Brain microvascular endothelial cell (primary cell): Measurements from ENCODE around the gene BATF3.
"Not testable (repeated sequence)": the region's sequence is repeated elsewhere in the genome, so short reads cannot be mapped to it uniquely, and the experiment has no call there.

ENCODE experiments used
- DNase-seq: peaks from one replicate; pipeline ENCODE4 v3.0.0-alpha.2; 2020
- H3K27ac ChIP-seq: fragments of 250-450 bp; sonication (Bioruptor Pico); 2 replicates; pipeline ENCODE4 v1.5.1; 2020; ENCODE audit warnings: mild to moderate bottlenecking, moderate library complexity
- H3K27me3 ChIP-seq: fragments of 250-450 bp; sonication (Bioruptor Pico); replicated peaks from 2 replicates; pipeline ENCODE4 v1.5.1; 2020; ENCODE audit warnings: mild to moderate bottlenecking
- H3K36me3 ChIP-seq: fragments of 250-450 bp; sonication (Bioruptor Pico); replicated peaks from 2 replicates; pipeline ENCODE4 v1.5.1; 2020; ENCODE audit warnings: mild to moderate bottlenecking
- H3K4me3 ChIP-seq: 2 replicates; pipeline ENCODE4 v1.5.1; 2011; ENCODE audit warnings: low read depth, mild to moderate bottlenecking, control low read depth, low read length, moderate library complexity
- CTCF ChIP-seq: IDR thresholded peaks from 2 replicates; pipeline ENCODE4 v1.5.1; 2011; ENCODE audit warnings: low read depth, mild to moderate bottlenecking, moderate library complexity, low read length, control low read depth, inconsistent platforms; ENCODE audit errors: missing control alignments
- in situ Hi-C: cut with HindIII; loops from 2 replicates; pipeline ENCODE4 v1.10.0; 2017; ENCODE audit warnings: low sequenced_read_pairs, low pct_ligation_motif_present

The BATF3 gene

DNA sequence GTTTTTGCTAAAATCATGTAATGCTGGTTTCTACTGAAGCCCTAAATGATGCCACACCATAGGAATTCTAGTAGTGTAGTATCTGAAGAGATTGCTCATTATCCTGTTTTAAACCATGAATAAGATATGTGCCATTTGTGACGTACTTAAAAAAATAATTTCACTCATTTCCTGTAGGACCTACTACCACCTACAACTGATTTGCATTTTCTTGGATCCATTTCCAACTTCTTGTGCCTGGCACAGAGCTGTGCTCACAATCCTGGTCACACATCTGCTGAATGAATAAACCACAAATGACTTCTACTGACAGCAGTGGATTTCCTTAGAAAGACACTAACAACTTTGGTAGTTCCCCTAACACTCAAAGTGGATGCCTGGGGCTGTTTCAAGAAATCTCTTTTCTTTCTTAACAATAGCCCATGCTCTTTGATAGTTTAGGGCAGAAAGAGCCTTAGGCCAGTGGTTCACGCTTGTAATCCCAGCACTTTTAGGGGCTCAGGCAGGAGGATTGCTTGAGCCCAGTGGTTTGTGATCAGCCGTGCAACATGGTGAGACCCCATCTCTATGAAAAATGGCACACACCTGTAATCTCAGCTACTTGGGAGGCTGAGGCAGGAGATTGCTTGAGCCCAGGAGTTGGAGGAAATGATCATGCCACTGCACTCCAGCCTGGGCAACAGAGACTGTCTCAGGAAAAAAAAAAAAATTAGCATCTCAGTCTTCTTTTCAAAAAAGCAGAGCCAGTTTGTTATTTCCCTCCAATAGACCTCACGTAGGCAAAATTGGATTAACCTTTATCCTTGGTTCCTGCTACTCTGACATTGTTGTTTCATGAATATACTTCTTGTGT, 13.0 kb upstream of the BATF3 start:
- Histone ChIP-seq H3K4me3 (no peak overlapping the region), H3K36me3 (no peaks in the 10 kb centered on the region), H3K27me3 (no peaks in the 10 kb centered on the region), H3K27ac (peak overlapping the region; percentile 15)
- DNase-seq = peak; percentile 40
- in situ Hi-C loops = no loop called here
- TF ChIP-seq CTCF = no peak

GRCh38 chr1:212711974-212712373, 12.3 kb upstream of the BATF3 start:
- in situ Hi-C loops, H3K36me3 ChIP-seq, H3K4me3 ChIP-seq, DNase-seq, H3K27me3 ChIP-seq: not testable (repeated sequence)
- H3K27ac ChIP-seq = peak overlapping the region; percentile 8

GRCh38 chr1:212710566-212710965, 10.9 kb upstream of the BATF3 start:
- no peak overlapping the region for H3K27ac ChIP-seq
- H3K4me3 ChIP-seq = no peak overlapping the region
- in situ Hi-C loops = no loop called here
- no peak for TF ChIP-seq CTCF
- no peaks in the 10 kb centered on the region for H3K27me3 ChIP-seq
- H3K36me3 ChIP-seq = no peaks in the 10 kb centered on the region
- no peak for DNase-seq

DNA sequence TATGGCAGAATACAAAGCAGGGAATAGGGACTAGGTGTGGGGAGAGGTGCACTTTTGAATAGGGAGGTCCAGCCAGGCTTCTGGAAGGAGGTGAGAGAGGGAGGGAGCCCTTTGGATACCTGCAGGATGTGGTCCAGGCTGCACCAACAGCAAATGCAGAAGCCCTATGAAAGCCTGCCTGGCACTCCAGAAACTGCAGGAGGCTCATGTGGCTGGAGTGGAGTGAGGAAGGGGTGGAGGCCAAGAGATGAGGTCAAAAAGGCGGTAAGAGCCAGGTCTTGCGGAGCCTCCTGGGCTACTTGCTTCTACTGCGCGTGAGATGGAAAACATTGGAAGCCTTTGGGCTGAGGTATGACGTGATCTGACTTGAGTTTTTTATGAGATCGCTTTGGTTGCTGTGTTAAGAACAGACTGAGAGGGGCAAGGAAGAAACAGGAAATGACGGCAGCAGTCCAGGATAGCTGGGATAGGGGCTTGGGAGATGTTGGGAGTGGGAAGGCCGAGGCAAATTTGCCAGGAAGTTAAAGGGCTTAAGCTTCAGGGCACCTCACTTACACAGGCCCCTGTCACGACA, 4.4 kb upstream of the BATF3 start:
- in situ Hi-C loops = no loop called here
- Histone ChIP-seq H3K4me3 (no peak overlapping the region), H3K36me3 (no peaks in the 10 kb centered on the region), H3K27me3 (no peaks in the 10 kb centered on the region), H3K27ac (no peak overlapping the region)
- no peak for DNase-seq
- no peak for TF ChIP-seq CTCF

- Histone ChIP-seq H3K27me3 (no peaks in the 10 kb centered on the region), H3K4me3 (no peak overlapping the region), H3K36me3 (no peaks in the 10 kb centered on the region), H3K27ac (no peak overlapping the region)
- in situ Hi-C loops = no loop called here
- no peak for DNase-seq
- TF ChIP-seq CTCF = no peak
Observed at GRCh38 chr1:212702672-212703071, 3.0 kb upstream of the BATF3 start.

DNA sequence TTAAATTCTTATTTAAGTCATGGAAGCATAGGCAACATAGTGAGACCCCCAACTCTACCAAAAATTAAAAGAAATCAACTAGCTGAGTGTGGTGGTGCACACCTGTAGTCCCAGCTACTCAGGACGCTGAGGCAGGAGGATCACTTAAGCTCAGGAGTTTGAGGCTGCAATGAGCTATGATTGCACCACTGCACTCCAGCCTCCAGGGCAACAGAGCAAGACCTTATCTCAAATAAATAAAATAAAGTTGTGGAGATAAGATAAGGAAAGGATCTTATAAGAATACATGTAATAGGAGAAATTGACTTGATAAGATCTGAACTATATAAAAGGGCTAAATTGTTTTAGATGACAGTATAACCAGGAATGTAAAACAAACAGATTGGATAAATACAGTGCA, 2.3 kb upstream of the BATF3 start:
- in situ Hi-C loops = no loop called here
- H3K27me3 ChIP-seq = no peaks in the 10 kb centered on the region
- peak; percentile 32 for DNase-seq
- H3K27ac ChIP-seq = no peak overlapping the region
- no peaks in the 10 kb centered on the region for H3K36me3 ChIP-seq
- H3K4me3 ChIP-seq = no peak overlapping the region
- TF ChIP-seq CTCF = peak; percentile 23
